Bone marrow (tissue), 2 donors: Measurements from ENCODE around the gene ALMS1.
"Not testable (repeated sequence)": the region's sequence is repeated elsewhere in the genome, so short reads cannot be mapped to it uniquely, and the experiment has no call there.

ENCODE experiments used
- DNase-seq, 2 donors: peaks; one replicate each; lab custom pipeline; 2025; lab: John Stamatoyannopoulos, UW

Gene ALMS1

DNA sequence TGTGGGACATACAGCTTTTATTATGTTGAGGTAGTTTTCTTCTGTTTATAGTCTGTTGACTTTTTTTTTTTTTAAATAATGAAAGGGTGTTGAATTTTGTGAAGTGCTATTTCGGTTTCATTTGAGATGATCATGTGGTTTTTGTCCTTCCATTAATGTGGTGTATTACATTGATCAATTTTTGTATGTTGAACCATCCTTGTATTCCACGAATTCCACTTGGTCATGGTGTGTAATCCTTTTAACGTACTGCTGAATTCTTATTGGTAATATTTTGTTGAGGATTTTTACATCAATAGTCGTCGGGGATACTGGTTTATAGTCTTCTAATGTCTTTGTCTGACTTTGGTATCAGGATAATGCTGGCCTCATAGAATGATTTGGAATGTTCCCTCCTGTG lies 18.8 kb downstream of the ALMS1 start:
- DNase-seq = no peak

DNA sequence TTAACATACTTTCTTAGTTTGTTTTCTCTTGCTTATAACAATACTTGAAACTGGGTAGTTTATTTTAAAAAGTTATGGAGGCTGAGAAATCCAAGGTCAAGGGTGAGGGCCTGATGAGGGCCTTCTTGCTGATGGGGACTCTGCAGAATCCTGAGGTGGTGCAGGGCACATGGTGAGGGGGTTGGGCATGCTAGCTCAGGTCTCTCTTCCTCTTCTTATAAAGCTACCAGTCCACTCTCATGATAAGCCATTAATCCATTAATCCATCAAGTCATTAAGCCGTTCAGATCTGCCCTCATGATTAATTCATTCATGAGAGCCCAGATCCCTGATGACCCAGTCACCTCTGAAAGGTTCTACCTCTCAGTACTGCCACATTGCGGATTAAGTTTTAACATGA lies 21.4 kb downstream of the ALMS1 start:
- no peak for DNase-seq

DNA sequence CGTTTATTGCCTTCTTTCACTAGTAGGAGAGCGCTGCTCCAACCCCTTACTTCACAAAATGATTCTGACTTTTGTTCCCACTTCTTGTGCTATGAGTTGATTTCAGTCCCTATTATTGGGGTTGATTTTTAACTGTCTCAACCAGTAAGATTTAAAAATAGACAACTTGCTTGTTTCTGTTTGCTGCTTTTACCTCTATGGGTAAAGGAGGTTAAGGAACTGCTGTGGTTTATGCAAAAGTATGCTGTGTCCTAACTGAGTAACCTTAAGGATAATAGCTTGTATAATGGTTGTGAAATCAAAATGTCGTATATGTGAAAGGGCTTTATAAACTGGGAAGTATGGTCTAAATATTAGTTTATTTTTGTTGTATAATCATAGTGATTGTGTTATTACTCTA lies 22.6 kb downstream of the ALMS1 start:
- DNase-seq = no peak

DNA sequence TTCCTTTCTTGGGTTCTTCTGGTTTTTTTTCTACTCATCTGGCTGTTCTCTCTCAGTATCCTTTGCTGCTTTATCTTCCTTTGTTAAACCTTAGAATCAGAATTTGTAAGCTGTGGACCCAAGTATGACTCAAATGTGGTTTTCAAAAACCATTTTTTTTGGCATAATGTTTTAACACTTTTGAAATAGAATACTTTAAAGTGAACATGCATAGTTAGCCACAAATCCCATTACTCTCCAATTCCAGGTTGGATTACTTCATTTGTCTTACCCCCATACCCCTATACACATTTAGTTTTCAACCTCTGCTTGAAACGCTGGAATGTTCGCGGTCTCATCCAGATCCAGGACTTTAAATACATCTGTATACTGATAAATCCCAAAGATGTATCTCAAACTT lies 29.1 kb downstream of the ALMS1 start:
- DNase-seq = no peak

DNA sequence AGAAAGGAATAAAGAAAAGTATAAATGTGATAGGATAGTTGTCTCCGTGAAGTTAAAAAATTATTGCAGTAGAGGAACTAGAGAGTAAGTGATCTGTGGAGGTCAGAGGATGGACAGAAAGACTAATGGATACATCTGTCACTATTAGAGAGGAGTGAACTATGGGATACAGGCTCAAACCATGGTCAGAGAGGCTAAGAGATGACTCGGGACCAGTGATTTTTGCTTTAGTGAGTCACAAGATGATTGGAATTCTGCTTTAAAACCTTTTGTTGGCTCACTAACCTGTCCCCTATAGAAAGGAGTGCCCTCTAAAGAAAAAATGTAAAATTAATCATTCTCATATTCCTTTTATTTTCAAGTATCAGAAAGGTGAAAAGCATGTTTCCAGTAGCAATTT lies 30.3 kb downstream of the ALMS1 start:
- DNase-seq = no peak

DNA sequence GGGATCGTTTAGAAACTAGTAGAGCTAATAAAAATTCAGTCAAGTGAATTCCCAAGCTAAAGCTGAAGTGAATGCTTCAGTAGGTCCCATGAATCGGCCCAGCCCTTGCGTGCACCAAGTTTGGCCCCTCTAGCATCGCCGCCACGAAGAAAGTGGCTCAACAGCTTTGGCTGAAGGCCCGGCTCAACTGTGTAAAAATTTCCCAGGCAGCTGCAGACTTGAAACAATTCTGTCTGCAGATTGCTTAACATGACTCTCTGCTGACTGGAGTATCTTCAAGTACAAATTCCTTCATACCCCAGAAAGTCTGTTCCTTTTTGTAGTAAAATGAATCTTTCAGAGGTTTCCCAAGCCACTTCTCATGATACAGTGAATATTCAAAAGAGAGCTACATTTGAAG lies 32.7 kb downstream of the ALMS1 start:
- DNase-seq = no peak

DNA sequence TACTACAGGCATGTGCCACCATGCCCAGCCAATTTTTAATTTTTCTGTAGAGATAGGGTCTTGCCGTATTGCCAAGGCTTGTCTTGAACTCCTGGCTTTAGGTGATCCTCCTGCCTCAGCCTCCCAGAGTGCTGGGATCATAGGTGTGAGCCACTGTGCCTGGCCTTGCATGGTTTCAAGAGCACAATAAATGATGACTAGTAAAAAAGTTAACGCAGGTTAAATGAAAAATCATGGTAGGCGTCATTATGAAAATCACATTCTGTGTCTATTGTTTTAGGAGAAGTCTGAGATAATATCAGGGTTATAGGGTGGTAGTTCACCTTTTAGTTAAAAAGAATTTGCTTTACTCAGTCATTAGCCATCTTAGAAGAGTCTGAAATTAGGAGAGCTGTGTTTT lies 38.3 kb downstream of the ALMS1 start:
- DNase-seq = no peak

DNA sequence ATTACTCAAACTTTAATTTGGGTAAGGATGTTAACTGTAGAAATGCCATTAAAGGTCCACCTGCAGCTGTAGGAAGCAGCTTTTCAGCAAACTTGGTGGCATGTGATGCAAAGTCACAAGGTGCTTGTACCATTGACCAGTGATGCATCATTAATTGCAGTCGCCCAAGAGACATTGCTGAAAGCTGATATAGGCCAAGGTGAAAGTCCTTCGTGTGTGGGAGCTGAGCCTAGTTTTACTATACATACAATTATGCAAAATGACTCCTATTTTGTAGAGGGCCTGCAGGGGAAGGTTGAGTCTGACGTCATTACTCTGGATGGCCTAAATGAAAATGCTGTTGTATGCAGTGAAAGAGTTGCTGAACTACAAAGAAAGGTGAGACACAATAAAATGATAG lies 40.5 kb downstream of the ALMS1 start:
- DNase-seq = no peak

DNA sequence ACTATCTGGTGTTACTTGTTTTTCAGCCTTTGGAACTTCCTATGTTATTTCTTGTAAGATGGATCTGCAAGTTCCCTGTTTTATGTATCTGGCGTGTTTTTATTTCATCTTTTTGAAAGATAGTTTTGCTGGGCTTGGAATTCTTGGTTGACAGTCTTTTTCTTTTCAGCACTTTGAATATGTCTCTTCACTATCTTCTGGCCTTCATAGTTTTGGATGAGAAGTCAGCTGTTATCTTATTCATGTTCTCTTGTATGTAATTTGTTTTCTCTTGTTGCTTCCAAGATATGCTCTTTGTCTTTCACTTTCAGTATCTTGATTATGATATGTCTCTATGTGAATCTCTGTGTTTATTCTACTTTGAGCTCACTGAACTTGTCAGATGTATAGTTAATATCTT lies 50.4 kb downstream of the ALMS1 start:
- no peak for DNase-seq

DNA sequence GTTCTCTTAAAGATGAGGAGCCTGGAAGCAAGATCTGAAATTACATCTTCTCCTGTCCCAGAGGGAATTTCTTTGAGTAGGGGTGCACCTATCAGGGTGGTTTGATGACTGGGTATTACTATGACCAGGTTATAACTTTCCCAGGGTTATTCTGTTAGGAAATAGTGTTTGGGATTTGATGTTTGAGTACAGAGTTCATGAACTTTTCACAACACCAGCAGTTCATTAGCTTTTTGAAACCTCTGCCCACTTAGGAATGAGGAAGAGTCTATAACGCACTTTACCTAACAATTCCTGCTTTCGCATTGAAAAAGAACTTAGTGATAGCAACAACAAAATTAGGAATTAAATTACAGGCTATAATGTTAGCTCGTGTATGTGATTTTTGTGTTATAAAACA lies 58.6 kb downstream of the ALMS1 start:
- DNase-seq = no peak

DNA sequence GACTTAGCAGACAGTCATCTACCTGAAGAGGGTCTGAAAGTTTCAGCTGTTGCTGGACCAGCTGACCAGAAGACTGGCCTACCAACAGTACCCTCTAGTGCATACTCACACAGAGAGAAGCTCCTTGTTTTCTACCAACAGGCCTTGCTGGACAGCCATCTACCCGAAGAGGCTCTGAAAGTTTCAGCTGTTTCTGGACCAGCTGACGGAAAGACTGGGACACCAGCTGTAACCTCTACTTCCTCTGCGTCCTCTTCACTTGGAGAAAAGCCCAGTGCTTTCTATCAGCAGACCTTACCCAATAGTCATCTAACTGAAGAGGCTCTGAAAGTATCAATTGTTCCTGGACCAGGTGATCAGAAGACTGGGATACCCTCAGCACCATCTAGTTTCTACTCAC lies 63.2 kb downstream of the ALMS1 start:
- DNase-seq = no peak

DNA sequence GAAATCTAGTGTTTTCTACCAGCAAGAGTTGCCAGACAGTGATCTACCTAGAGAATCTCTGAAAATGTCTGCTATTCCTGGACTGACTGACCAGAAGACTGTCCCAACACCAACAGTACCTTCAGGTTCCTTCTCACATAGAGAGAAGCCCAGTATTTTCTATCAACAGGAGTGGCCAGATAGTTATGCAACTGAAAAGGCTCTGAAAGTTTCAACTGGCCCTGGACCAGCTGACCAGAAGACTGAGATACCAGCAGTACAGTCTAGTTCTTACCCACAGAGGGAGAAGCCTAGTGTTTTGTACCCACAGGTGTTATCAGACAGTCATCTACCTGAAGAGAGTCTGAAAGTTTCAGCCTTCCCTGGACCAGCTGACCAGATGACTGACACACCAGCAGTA lies 63.8 kb downstream of the ALMS1 start:
- no peak for DNase-seq

DNA sequence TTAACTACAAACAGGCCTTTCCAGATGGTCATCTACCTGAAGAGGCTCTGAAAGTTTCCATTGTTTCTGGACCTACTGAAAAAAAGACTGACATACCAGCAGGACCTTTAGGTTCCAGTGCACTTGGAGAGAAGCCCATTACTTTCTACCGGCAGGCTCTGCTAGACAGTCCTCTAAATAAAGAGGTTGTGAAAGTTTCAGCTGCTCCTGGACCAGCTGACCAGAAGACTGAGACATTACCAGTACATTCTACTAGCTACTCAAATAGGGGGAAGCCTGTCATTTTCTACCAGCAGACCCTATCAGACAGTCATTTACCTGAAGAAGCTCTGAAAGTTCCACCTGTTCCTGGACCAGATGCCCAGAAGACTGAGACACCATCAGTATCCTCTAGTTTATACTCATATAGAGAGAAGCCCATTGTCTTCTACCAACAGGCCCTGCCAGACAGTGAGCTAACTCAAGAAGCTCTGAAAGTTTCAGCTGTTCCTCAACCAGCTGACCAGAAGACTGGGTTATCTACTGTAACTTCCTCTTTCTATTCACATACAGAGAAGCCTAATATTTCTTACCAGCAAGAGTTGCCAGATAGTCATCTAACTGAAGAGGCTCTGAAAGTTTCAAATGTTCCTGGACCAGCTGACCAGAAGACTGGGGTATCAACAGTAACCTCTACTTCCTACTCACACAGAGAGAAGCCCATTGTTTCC lies 65.8 kb downstream of the ALMS1 start:
- no peak for DNase-seq

DNA sequence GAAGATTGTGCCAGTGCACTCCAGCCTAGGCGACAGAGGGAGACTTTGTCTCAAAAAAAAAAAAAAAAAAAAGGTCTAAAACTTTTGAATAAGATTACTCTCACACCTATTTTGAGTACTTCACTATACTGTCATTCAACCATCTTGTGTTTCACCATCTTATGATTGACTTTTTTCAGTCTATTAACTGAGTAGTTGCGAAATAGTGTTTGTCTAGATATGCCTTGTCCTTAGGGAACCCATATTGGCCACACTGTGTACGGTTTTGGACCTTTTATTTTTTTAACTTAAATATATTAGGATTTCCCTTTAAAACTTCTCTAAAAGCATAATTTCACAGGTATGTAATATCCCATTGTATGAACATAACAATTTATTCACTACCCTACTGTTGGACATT lies 72.3 kb downstream of the ALMS1 start:
- DNase-seq = no peak

DNA sequence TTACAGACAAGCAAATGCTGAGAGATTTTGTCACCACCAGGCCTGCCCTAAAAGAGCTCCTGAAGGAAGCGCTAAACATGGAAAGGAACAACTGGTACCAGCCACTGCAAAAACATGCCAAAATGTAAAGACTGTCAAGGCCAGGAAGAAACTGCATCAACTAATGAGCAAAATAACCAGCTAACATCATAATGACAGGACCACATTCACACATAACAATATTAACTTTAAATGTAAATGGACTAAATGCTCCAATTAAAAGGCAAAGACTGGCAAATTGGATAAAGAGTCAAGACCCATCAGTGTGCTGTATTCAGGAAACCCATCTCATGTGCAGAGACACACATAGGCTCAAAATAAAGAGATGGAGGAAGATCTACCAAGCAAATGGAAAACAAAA lies 76.8 kb downstream of the ALMS1 start:
- not testable (repeated sequence) for DNase-seq

DNA sequence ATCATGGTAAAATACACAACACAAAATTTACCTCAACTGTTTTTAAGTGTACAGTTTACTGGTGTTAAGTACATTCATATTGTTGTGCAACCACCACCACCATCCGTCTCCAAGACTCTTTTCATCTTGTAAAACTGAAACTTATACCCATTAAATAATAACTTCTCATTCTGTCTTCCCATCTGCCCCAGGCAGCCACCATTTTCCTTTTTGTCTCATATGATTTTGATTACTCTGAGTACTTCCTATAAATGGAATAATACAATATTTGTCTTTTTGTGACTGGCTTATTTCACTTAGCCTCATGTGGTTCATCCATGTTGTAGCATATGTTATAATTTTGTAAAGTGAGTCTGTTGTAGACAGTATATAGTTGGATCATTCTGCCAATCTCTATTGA lies 82.7 kb downstream of the ALMS1 start:
- DNase-seq = no peak

DNA sequence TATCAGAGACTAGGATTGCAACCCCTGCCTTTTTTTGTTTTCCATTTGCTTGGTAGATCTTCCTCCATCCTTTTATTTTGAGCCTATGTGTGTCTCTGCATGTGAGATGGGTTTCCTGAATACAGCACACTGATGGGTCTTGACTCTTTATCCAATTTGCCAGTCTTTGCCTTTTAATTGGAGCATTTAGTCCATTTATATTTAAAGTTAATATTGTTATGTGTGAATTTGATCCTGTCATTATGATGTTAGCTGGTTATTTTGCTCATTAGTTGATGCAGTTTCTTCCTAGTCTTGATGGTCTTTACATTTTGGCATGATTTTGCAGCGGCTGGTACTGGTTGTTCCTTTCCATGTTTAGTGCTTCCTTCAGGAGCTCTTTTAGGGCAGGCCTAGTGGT lies 98.2 kb downstream of the ALMS1 start:
- not testable (repeated sequence) for DNase-seq

DNA sequence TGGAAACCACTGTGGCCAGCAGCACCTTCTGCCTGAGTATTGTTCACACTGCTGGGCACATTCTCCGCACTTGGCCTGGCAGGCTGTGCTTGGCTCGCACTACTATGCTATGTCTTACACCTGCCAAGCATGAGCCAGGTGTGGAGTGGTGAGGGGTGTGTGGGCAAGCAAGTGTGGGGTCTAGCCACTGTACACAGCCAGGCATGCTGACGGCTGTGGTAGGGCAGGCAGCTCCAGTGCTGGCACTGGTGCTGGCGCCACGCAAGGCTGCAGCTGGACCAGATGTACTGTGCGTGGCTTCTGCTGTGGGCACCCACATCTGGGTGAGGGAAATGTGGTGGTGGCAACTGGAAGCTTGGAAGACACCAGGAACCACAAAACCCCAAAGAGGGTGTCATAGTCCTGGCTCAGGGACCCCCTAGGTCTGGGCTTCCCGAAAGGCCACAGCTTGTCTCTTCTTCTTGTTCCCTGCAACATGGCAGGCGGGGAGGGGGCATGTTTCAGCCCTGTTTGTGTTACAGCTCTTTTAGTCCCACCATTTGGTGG lies 101.5 kb downstream of the ALMS1 start:
- DNase-seq = no peak

DNA sequence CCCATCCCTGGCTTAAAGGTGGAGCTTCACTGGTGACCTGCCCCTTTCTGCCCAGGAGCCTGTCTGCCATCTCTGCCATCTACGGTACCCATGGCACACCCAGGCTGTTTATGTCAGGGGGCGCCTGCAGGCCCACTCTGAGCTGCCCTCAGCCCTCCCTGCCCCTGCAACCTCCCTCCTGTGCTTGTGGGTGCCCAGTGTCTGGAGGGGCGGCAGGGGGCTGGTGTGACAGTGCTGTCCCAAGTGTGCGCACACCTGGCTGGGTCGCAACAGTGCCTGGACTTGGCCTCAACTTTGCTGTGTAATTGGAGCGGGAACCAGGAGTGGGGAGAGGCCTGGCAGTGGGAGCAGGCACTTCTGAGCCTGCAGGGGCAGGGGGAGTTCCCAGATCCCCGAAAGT lies 102.4 kb downstream of the ALMS1 start:
- DNase-seq = no peak

DNA sequence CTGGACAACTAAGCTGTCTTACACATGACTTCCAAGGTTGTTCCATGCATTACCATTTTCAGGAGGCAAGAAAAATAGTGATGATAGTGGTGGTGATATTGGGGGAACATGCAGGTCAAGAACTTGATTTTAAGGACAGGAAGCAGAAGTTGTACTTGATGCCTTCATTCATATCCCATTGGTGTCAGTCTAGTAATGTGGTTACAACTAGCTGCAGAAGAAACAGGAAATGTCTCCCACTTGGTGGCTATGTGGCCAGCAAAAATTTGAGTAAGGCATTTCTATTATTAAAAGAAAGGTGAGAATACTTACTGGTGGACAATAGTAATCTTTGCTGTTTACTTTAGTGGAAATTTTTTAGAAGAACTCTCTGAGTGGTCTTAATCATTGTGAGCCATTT lies 103.4 kb downstream of the ALMS1 start:
- DNase-seq = peak in 1 of 2 donors; percentile 10

DNA sequence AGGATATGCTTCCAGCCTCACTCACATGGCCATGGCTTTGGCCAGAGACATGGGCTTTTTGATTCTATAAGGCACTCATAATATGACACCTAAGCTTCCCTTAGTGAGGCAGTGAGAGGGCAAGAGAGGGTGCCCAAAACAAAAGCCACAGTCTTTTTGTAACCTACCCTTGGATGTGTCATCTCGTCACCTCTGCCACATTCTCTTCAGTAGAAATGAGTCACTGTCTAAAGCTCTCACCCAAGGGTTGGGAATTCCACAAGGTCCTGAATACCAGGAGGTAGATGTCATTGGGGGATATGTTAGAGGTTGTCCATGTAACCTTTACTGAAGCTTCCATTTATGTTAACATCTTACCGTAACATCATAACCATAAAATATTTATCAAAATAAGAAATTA lies 108.4 kb downstream of the ALMS1 start:
- DNase-seq = no peak

DNA sequence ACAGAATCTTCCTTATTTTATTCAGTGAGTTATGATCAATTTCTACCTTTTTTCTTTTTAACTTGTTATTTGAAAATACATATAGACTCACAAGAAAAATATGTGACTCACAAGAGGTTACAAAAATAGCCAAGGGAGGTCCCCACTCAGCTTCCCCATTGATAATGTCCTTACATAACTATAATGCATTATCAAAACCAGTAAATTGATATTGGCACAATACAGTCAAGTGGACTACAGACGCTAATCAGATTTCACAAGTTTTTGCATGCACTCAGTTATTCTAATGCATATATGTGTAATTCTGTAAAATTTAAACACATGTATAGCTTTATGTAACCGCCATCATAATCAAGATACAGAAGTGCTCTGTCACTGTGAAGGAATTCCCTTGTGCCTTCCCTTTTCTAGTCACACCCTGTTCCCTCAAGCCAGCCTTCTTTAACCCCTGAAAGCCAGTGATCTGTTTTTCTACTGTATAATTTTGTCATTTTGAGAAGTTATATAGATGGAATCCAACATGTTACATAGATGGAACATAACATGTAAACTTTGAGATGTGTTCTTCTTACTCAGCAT lies 118.4 kb downstream of the ALMS1 start:
- no peak for DNase-seq

DNA sequence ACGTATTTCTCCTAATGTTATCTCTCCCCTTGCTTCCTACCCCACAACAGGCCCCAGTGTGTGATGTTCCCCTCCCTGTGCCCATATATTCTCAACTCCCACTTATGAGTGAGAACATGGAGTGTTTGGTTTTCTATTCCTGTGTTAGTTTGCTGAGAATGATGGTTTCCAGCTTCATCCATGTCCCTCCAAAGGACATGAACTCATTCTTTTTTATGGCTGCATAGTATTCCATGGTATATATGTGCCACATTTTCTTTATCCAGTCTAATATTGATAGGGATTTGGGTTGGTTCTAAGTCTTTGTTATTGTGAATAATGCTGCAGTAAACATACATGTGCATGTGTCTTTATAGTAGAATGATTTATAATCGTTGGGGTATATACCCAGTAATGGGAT lies 119.2 kb downstream of the ALMS1 start:
- DNase-seq = not testable (repeated sequence)

DNA sequence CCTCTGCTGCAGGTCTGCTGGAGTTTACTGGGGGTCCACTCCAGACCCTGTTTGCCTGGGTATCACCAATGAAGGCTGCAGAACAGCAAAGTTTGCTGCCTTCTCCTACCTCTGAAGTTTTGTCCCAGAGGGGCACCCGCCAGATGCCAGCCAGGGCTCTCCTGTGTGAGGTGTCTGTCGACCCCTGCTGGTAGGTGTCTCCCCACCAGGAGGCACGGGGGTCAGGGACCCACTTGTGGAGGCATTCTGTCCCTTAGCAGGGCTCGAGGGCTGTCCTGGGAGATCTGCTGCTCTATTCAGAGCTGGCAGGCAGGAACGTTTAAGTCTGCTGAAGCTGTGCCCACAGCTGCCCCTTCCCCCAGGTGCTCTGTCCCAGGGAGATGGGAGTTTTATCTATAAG lies 124.8 kb downstream of the ALMS1 start:
- DNase-seq = not testable (repeated sequence)
